HG03378 (cell line): ENCODE data around the gene VAMP3.

Source experiments
- ATAC-seq: cut with Tn5 transposase; IDR thresholded peaks from one replicate; pipeline ENCODE4 v1.9.1; 2021; ENCODE audit warnings: mild to moderate bottlenecking, moderate library complexity; ENCODE audit not compliant: unreplicated experiment

VAMP3 gene, protein sequence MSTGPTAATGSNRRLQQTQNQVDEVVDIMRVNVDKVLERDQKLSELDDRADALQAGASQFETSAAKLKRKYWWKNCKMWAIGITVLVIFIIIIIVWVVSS

DNA sequence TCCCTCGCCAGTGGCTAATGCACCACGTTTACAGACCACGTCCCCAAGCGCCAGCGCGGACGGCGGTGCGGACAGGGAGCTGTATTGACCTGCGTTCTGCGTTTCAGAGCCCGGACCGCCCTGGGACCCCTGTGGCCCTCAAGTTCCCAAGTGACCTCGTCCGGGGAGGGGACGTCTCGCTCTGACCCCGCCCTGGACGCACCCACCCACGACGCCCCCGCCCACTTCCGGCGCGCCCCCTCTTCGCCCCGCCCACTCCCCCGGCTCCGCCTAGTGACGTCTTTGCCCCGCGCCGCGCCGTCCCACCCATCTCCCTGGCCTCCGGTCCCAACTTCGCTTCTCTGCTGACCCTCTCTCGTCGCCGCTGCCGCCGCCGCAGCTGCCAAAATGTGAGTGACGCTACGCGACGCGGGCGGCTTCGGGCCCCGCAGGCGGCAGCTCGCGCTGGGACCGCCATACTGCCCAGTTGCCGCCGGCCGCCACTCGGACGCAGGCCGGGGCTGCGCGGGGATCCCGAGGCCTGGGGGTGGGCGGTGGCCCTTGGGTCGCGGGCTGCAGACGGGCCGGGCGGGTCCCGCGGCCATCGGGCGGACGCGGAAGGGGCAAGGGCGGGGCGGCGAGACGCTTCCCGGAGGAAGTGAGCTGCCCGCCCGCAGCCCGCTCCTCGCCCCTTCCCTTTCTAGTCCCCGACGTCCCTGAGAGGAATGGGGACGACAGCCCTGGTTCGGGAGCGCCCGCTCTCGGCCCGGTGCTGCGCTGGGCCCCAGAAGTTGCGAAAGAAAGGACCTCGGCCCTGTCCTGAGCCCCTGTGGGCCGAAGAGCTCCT, at the start of gene VAMP3:
VAMP3 (plus strand) TSS at position 300 of the 826 bp plus-strand sequence; CDS start at position 388, 88 bp downstream.
- no peak for ATAC-seq

DNA sequence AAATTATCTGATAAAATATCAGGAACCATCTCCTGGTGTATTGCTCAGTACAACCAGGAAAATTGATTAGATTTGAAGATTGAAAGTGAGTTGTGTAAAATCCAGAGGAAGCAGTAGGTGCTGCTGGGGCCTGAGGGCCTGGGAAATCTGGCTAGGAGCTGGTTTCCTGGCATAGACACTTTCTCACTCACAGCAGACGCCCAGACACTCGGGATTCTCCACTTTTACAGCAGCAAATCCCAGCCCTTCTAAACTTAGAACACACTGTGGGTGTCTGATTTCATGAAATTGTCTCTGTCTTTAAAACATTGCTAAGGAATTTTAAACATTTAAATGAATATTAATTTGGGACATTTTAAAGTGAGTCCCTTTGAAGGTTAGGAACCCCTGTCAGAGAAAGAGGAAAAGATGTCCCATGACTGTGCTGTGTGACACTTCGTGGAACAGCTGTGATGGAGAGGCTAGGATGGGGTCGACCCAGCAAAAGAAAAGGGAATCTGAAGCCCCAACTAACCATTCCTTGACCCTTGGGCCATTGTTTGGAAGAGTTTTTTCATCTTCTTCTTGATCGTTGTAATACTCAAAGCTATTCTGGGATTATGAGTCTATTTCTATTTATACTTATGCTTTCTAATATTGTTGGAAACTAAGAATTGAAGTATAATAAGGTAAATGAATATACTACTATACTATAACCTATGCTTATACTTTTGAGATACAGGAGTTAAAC, 49.0 kb upstream of the VAMP3 start:
- no peak for ATAC-seq

DNA sequence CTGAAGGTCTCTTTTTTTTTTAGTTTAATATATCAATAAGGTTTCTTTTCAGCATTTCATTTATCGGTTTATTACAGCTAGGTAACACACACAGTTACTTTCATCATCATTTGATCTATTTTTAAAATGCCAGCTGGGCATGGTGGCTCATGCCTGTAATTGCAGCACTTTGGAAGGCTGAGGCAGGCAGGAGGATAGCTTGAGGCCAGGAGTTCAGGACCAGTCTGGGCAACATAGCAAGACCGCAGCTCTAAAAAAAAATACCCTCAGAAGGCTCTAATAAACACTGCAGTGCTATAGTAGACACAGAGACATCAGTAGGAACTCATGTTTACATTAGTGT, 48.5 kb upstream of the VAMP3 start:
- ATAC-seq, result no peak

DNA sequence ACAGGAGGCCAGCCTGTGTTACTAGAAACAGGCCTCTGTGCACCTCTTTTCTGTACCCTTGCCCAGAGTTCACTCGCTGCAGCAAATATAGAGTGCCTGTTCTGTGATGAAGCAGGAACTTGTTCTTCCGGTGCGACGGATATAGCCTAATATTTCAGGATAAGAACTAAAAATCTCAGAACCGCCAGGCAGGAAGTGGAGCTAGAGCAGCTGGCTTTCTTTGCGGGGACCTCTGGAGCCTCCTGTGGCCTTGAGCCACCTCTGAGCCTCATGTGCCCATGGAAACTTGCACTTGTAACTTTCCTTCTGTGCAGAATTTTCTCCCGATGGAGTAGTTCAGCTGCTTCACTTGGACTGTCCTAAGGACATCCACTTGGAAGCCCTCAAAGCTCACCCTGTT, 44.5 kb upstream of the VAMP3 start:
- ATAC-seq, result no peak

DNA sequence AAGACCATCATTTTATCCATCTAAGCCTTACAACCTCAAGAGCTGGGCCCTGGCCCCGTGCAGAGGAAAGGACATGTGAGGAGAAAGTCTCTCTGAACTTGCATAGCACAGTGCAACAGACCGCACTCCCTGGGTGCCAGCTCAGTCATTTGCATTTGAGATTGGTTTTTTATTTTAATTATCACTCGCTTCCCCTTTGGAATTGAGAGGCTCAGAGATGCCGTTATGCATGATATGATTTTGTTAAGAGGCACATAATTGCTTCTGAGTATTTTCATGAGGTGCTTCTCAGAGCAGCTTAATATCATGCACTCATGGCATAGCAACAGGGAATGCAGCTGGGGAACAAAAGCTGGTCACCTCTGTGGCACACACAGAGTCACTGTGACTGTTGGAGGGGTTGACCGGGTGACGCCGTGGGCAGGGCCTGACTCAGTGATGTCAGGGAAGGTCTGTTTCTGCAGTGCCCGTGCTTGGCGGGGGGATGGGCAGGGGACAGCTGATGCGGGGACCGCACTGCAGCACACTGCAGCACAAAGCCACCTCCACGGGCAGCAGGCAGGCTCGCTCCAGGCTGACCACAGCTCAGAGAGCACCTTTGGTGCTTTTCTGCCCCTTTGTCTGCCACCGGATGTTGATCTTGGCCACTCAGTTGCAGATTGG, 43.2 kb upstream of the VAMP3 start:
- no peak for ATAC-seq

DNA sequence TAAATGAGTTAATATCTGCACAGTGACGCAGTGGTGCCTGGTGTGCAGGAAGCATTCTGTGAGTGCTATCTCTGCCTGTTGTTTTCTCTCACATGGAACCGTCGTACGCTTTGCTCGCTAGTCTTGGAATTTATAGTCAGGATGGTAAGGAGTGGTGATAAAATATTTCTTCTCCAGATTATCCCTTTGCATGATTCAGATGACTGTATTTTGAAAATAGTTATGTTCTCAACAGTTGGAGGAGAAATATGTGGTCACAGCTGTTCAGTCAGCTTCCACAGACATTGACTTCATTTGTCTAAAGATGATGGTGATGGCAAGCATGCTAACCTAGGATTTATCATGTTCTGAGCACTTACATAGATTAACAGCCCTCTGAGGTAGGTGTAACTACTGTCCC, 41.3 kb upstream of the VAMP3 start:
- no peak for ATAC-seq

DNA sequence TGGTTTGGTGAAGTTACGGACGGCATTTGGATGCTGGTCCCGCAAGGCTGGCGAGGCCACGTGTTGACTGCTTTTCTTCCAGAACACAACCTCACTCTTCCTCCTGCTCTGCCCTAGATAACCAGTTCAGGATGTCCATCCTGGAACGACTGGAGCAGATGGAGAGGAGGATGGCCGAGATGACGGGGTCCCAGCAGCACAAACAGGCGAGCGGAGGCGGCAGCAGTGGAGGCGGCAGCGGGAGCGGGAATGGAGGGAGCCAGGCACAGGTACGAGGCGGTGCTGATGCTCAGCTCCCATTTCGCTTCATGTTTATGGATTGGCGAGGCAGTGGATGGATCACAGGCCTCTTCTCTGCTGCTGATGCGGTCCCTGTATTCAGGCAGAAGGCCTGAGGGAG, 38.8 kb upstream of the VAMP3 start:
- ATAC-seq, result no peak

DNA sequence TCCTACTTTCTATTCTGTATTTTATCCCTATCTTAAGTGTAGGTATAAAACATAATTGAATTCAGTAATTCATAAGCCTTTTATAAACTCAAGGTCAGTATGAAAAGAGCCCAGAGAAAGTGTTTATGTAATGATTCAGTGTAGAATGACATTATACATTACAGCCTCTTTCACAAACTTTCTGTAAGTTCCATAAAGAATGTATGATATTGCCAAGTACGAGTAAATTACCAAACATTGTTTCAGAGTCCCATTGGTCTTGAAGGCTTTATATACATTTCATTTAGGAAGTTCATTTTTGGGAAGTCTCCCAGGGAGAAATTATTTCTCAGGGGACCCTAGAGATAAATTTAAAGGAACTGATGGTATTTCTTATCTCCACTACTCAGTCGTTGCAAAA, 37.8 kb upstream of the VAMP3 start:
- ATAC-seq, result no peak

DNA sequence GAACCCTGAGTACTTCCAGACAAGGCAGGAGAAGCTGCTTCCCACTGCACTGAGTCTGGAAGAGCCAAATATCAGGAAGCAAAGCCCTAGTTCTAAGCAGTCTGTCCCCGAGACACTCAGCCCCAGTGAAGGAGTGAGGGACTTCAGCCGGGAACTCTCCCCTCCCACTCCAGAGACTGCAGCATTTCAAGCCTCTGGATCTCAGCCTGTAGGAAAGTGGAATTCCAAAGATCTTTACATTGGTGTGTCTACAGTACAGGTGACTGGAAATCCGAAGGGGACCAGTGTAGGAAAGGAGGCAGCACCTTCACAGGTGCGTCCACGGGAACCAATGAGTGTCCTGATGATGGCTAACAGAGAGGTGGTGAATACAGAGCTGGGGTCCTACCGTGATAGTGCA, 33.1 kb upstream of the VAMP3 start:
- ATAC-seq, result no peak

DNA sequence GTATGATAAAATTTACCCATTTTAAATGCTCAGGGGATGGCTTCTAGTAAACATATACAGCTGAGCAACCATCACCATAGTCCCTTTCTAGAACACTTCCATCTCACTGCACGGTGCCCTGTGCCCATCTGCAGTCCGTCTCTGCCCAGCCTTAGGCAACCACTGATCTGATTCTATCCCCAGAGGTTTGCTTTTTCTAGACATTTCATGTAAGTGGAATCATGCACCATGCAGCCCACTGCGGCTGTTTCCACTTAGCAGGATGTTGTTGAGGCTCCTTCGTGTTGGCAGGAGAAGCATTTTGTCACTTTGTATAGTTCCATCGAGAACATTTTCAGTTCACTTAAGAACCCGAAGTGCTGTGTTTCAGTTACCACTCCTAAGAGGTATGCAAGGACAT, 27.8 kb upstream of the VAMP3 start:
- no peak for ATAC-seq

DNA sequence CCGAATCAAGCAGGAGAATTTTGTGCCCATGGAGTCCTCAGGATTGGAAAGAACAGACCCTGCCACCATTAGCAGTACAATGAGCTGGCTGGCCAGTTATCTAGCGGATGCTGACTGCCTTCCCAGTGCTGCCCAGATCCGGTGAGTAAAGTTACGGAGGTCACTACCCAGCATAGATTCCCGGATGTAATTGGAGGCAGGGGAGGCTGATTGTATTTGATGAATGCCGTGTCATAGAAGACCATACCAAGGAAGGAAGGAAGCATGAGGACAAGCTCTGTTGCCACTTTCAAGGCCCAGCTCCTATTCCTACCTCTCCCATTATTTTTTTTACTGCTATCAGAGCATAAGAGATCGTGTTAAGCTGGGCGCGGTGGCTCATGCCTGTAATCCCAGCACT, 26.2 kb upstream of the VAMP3 start:
- ATAC-seq, result no peak

DNA sequence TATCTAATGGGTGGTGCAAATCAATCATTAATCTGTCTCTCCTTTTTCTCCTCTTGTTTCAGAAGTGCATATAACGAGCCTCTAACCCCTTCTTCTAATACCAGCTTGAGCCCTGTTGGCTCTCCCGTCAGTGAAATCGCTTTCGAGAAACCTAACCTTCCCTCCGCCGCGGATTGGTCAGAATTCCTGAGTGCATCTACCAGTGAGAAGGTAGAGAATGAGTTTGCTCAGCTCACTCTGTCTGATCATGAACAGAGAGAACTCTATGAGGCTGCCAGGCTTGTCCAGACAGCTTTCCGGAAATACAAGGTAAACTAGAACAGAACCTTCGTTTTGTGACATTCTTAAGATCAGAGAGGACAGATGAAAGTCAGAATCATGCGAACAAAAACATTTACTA, 25.3 kb upstream of the VAMP3 start:
- no peak for ATAC-seq

DNA sequence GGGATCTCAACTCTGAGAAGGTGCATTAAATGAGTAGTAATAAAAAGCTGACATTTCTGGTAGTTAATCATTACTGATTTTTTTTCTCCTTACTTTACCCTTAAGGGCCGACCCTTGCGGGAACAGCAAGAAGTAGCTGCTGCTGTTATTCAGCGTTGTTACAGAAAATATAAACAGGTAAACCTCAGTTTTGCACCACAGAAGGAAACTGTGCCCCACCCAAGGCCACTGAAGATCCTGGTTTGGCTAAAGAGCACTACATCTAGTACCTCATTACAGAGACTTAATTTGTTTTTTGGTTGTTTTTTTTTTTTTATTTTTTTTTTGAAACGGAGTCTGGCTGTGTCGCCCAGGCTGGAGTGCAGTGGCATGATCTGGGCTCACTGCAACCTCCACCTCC, 23.5 kb upstream of the VAMP3 start:
- ATAC-seq, result no peak

DNA sequence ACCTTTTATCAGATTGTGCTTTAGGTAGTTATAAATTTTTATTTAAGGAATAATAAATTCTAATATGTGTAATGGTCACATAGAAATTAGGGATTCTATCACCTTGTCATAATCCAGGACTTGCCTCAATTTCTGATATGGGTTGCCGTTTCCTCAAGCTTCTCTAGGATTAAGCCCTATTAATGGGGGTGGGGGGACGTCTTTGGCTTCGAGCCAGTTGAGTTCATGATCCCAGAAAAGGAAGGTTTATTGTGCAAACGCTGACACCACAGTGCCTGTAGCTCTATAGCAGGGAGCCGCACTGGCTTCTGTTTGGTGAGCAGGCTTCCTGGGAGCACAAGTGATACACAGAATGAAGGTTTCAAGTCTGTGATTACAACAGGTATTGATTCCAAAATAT, 22.0 kb upstream of the VAMP3 start:
- ATAC-seq, result no peak

DNA sequence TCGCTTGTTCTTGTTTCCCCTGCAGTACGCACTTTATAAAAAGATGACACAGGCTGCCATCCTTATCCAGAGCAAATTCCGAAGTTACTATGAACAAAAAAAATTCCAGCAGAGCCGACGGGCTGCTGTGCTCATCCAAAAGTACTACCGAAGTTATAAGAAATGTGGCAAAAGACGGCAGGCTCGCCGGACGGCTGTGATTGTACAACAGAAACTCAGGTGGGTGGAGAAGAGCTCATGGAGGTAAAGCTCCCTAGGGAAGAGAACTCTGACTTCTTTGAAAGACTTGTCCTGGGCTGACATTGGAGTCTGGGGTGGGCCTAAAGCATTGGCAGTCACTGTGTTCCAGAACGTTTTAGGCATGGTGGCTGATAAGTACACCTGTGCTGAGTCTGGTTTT, 19.9 kb upstream of the VAMP3 start:
- no peak for ATAC-seq

DNA sequence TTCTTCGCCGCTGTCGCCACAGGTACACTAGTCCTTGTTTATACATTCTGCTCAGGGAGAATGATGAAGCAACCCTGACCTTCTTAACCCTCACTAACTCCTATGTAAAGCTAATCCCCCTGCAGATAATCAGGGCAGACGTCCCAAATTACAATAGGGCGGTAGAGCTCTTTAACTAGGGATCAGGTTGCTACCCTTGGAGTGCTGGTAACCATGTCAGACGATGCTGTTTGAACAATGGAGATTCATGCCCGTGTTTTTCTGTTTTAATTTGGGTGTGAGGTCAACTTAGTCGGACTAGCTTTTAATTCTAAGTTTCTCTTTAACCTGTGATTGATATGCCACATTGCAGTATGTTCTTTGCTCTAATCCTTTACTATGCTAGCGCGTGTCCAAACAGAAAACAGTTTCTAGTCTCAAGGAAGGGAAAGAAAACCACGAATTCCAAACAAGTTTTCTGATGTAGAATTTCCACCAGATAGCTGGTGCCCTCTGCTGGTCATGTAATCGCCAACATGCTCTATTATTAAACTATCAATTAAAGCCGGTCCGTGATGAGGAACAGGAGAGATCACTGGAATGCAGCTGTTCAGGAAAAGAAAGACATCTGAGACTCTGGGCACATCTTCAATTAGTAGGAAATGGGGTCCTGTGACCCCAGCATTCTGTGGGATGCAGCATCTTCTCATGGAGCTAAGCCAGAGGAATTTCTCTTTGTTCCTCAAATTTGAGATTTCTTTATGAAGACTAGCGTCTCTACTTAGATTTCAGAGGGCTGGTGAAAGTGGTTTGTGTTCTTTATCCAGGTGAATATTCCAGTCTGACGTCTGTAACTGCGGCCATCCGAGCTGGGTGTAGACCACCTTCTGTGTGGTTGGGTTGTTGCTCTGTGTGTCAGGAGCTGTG, 18.3 kb upstream of the VAMP3 start:
- no peak for ATAC-seq

DNA sequence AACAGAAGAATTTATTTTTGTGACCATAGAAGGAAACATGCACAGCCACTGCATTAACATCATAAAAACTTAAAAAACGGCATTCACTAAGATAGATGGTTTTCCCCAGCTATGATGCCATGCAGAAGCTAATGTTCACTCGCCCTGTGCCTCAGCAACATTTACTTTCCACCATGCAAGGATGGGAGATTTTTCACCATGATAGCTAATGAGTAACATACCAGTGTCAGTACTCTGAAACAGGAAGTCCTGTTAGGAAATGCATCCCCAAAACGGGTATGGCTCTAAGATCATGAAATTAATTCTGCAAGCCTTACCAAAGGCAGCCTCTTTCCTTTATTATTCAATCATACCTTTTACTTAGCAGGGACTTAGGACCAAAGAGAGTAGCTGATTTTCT, 17.5 kb upstream of the VAMP3 start:
- ATAC-seq, result no peak

DNA sequence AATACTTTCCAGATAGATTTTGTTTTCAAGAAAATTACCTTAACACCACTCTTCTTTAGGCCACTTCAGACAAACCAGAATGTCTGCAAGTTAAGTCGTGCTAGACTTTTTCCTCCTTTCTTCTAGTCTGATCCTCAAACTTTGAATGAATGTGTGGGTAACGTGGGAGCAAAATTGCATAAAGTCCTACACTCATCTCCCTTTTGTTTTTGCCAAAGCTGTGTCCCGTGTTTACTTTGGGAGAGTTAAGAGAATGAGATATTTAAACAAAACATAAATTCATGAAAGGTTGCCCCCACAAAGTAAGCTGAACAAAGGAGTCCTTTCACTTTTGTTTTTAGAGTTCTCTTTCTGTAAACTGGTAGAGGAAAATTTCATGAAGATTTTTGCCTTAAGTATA, 16.9 kb upstream of the VAMP3 start:
- ATAC-seq, result no peak

DNA sequence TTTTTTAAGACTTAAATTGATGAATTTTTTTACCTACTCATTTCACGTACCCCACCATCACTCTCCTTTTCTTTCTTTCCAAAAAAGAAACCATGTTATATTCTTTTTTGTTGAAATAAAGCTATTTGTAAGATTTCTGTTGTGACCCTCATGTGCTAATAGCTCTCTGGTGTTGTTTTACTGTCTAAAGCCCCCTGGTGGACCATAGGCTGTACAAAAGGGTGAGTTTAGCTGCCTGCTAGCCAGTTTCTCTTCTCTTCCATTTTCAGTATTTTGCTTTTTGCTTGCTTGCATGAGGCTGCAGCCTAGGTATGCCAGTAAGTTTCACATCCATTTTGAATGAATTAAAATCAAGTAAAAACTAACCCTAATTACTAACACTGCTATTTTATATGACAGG, 15.6 kb upstream of the VAMP3 start:
- no peak for ATAC-seq

DNA sequence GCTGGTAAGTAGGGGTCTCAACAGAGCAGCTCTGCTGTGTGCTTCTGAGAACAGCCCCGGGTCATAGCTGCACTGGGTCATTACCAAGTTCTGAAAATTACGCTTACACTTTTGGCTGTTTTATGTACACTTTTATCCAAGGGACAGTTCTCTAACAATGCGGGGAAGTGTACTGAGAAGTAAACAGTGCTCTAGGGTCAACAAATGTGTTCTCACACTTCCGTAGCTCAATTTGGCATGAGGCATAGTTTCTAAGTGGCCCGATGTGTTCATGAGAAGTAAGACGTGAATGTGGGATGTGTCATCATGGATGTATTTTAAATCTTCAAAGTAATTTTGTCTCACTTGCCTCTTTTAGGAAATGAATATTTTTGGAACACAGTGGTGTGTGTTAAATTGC, 10.9 kb upstream of the VAMP3 start:
- ATAC-seq, result no peak

DNA sequence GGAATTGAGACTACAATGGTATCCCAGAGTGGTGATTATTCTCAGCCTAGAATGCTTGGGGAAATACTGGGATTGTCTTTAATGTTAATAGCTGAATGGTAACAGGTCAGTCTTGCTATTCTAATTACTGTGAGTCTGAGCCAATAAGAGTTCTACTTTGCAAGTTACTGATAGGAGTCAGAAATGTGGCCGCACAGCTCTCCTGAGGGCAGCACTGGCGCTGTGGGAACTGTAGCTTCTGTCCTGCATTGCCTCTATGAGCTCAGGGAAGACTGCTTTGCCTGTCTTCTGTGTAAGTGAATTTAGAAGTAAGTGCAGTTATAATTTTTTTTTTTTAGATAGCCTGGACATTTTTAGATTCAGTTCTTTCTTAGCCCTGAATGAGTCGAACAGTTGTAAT, 10.0 kb upstream of the VAMP3 start:
- no peak for ATAC-seq
